ENCODE results near the gene PRDX2. TPM values are rescaled to one million over a fixed set of nuclear protein-coding genes. Genes with fewer than 3 reads are reported as not detected.

Gene PRDX2
- total RNA-seq, 1 donor from 2014 or later, result 123 TPM

GRCh38 chr19:12784394-12784870 is 17.2 kb downstream of the PRDX2 start:
- no peak for DNase-seq
- peak overlapping the region; percentile 56 for H3K4me3 ChIP-seq
- peaks cover 75% of the 10 kb centered on the region for H3K4me1 ChIP-seq
- peak overlapping the region; percentile 100 for H3K27ac ChIP-seq
- intact Hi-C loops (cut with DNase I), result no loop called here
- ATAC-seq, result no peak
- H3K27me3 ChIP-seq, result no peaks in the 10 kb centered on the region
- no peaks in the 10 kb centered on the region for H3K9me3 ChIP-seq
- TF ChIP-seq CTCF (IDR thresholded peaks at IDR 0.05), result no peak
- no peaks in the 10 kb centered on the region for H3K36me3 ChIP-seq

DNA sequence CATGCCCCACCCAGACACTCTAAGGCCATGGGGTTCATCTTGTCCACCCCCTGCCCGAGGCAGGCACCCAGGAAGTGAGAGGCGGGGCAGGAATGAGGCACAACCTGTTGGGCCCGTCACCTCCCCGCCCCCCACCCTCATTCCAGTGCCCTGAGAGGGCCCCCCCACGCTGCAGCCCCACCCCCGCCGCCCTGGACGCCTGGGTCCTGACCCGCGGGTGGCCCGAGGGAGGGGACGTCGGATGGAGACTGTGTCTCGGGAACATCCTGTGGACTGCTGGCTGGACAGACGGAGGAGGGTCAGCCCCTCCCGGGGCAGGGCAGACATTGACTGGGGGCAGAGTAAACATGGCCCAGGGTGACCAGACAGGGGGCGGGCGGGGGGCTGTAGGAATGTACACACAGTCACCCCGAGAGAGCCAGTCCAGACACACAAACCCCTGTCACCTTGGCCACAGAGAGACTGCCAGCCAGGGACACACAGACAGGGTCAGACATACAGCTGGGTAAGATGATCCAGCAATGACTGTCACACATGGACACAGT is 17.7 kb downstream of the PRDX2 start:
- DNase-seq, result peak; percentile 87
- H3K9me3 ChIP-seq, result no peaks in the 10 kb centered on the region
- intact Hi-C loops (cut with DNase I), result no loop called here
- ATAC-seq, result peak; percentile 21
- no peaks in the 10 kb centered on the region for H3K27me3 ChIP-seq
- no peak for TF ChIP-seq CTCF (IDR thresholded peaks at IDR 0.05)
- H3K4me3 ChIP-seq, result peak overlapping the region; percentile 56
- peak overlapping the region; percentile 100 for H3K27ac ChIP-seq
- H3K36me3 ChIP-seq, result no peaks in the 10 kb centered on the region
- peaks cover 75% of the 10 kb centered on the region for H3K4me1 ChIP-seq

- Histone ChIP-seq H3K27me3 (no peaks in the 10 kb centered on the region), H3K4me3 (peak overlapping the region; percentile 56), H3K36me3 (no peaks in the 10 kb centered on the region), H3K27ac (peak overlapping the region; percentile 100), H3K9me3 (no peaks in the 10 kb centered on the region), H3K4me1 (peaks cover 75% of the 10 kb centered on the region)
- ATAC-seq (no peak), DNase-seq (no peak)
- TF ChIP-seq CTCF (IDR thresholded peaks at IDR 0.05), result no peak
- intact Hi-C loops (cut with DNase I), result no loop called here
Observed at GRCh38 chr19:12783291-12783848, 18.2 kb downstream of the PRDX2 start.

GRCh38 chr19:12782424-12783290 is 18.9 kb downstream of the PRDX2 start:
- no peaks in the 10 kb centered on the region for H3K36me3 ChIP-seq
- no peaks in the 10 kb centered on the region for H3K27me3 ChIP-seq
- intact Hi-C loops (cut with DNase I), result no loop called here
- H3K4me3 ChIP-seq, result peak overlapping the region; percentile 56
- no peaks in the 10 kb centered on the region for H3K9me3 ChIP-seq
- peak; percentile 96 for DNase-seq
- TF ChIP-seq CTCF (IDR thresholded peaks at IDR 0.05), result peak; percentile 20
- peak overlapping the region; percentile 100 for H3K27ac ChIP-seq
- peak; percentile 67 for ATAC-seq
- H3K4me1 ChIP-seq, result peaks cover 68% of the 10 kb centered on the region

GRCh38 chr19:12782174-12782423 is 19.5 kb downstream of the PRDX2 start:
- Histone ChIP-seq H3K27me3 (no peaks in the 10 kb centered on the region), H3K27ac (peak overlapping the region; percentile 100), H3K36me3 (no peaks in the 10 kb centered on the region), H3K4me1 (peaks cover 67% of the 10 kb centered on the region), H3K9me3 (no peaks in the 10 kb centered on the region), H3K4me3 (peak overlapping the region; percentile 56)
- DNase-seq, result no peak
- no peak for TF ChIP-seq CTCF (IDR thresholded peaks at IDR 0.05)
- intact Hi-C loops (cut with DNase I), result no loop called here
- ATAC-seq, result no peak
